ENCODE measurements around the gene PNPLA5. TPM values are rescaled to one million over a fixed set of nuclear protein-coding genes. Genes with fewer than 3 reads are reported as not detected.

Gene PNPLA5
- total and polyA plus RNA-seq, 2 of the 13 experiments (the other 11 are each of a cell fraction or from before 2014, with no cell fraction given), result not detected

DNA sequence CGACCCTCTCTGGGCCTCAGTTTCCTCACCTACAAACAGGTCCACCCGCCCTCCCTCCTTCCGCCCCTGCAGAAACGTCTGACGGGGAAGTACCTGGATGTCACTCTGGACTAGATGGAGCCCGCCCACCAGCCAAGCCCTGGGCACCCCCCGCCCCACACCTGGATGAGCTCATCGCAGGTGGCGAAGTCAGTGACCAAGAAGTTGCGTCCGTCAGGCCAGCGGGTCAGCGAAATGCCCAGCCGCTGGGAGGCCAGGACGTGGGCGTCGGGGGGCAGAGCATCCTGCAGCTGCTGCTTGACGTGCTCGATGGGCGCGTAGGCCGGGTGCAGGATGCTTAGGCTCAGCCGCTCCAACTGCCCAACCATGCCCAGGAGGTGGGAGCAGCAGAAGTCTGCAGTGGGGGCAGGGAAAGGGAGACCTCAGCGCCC, 897 bp downstream of the PNPLA5 start (continued):
- TF ChIP-seq ATF1 (CRISPR knock-in tag; IDR thresholded peaks at IDR 0.05) (no peak), ZNF343 (CRISPR knock-in tag; IDR thresholded peaks at IDR 0.05) (no peak), CHCHD3 (CRISPR knock-in tag; IDR thresholded peaks at IDR 0.05) (no peak), CBFB (CRISPR knock-in tag; IDR thresholded peaks at IDR 0.05) (no peak), HMG20B (CRISPR knock-in tag; conservative IDR thresholded peaks at IDR 0.05) (no peak), MTA3 (CRISPR knock-in tag; IDR thresholded peaks at IDR 0.05) (no peak), SSRP1 (CRISPR knock-in tag; IDR thresholded peaks at IDR 0.05) (no peak), KMT2A (CRISPR knock-in tag; IDR thresholded peaks at IDR 0.05) (no peak), ZNF780A (CRISPR knock-in tag; IDR thresholded peaks at IDR 0.05) (no peak), ZNF570 (CRISPR knock-in tag; IDR thresholded peaks at IDR 0.05; ENCODE audit: borderline replicate concordance) (no peak), SAFB2 (CRISPR knock-in tag; IDR thresholded peaks at IDR 0.05; ENCODE audit: borderline replicate concordance, low read depth) (no peak), SIX4 (CRISPR knock-in tag; IDR thresholded peaks at IDR 0.05) (no peak), KAT2B (IDR thresholded peaks at IDR 0.05; ENCODE audit: borderline replicate concordance, low read depth, low read length) (no peak)
- TF ChIP-seq, protein P1, sequence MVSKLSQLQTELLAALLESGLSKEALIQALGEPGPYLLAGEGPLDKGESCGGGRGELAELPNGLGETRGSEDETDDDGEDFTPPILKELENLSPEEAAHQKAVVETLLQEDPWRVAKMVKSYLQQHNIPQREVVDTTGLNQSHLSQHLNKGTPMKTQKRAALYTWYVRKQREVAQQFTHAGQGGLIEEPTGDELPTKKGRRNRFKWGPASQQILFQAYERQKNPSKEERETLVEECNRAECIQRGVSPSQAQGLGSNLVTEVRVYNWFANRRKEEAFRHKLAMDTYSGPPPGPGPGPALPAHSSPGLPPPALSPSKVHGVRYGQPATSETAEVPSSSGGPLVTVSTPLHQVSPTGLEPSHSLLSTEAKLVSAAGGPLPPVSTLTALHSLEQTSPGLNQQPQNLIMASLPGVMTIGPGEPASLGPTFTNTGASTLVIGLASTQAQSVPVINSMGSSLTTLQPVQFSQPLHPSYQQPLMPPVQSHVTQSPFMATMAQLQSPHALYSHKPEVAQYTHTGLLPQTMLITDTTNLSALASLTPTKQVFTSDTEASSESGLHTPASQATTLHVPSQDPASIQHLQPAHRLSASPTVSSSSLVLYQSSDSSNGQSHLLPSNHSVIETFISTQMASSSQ (IDR thresholded peaks at IDR 0.05; ENCODE audit: low read depth), result no peak
- TF ChIP-seq, protein P1 (CRISPR knock-in tag; IDR thresholded peaks at IDR 0.05; ENCODE audit: borderline replicate concordance), result no peak
- TF ChIP-seq, protein P2, sequence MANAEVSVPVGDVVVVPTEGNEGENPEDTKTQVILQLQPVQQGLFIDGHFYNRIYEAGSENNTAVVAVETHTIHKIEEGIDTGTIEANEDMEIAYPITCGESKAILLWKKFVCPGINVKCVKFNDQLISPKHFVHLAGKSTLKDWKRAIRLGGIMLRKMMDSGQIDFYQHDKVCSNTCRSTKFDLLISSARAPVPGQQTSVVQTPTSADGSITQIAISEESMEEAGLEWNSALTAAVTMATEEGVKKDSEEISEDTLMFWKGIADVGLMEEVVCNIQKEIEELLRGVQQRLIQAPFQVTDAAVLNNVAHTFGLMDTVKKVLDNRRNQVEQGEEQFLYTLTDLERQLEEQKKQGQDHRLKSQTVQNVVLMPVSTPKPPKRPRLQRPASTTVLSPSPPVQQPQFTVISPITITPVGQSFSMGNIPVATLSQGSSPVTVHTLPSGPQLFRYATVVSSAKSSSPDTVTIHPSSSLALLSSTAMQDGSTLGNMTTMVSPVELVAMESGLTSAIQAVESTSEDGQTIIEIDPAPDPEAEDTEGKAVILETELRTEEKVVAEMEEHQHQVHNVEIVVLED (CRISPR knock-in tag; IDR thresholded peaks at IDR 0.05; ENCODE audit: borderline replicate concordance), result no peak

Measured in HepG2 (cell line).